CD4-positive, alpha-beta T cell treated with Interleukin-4 for 1 hour (primary cell): ENCODE data around the gene TMC1.

Experiments used
- DNase-seq, 2 donors: peaks; one replicate each; pipeline ENCODE4 v3.0.0-alpha.2; 2020 to 2022

Gene TMC1

DNA sequence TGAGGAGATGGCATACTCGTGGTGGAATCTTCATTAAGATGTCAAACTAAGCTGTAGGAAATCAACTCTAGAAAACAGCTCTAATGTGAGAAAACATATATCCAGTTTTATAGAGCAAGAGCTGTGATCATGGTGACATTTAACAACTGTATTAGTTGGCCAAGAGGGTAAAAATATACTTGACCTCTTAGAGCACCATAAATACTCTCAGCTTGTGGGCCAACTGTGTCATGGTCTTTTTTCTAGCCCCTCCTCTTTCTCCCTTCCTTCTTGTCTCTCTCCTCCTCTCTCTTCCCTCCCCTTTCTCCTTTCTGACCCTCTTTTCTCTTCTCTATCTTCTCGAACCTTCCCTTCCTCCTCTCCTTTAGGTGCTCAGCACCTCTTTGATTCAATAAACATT, 54.7 kb downstream of the TMC1 start:
- DNase-seq: no peak

GRCh38 chr9:72577212-72577753, 55.9 kb downstream of the TMC1 start:
- no peak for DNase-seq

GRCh38 chr9:72579190-72579589, 57.8 kb downstream of the TMC1 start:
- no peak for DNase-seq

GRCh38 chr9:72579880-72580550, 58.6 kb downstream of the TMC1 start:
- DNase-seq: no peak

DNA sequence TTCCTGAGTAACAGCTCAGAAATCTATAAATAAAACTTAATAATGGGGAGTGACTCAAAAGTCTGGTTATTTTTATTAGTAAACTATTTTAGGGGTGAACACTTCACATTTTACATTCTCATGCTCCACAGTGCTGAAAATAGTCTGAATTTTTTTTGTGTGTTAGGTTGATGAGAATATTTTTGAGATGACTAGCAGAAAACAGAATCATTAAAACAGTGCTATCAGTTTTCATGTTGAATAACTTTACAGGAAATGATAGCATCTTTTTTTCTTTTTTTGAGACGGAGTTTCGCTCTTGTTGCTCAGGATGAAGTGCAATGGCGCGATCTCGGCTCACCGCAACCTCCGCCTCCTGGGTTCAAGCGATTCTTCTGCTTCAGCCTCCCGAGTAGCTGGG, 60.3 kb downstream of the TMC1 start:
- DNase-seq: no peak

GRCh38 chr9:72583370-72583769, 62.0 kb downstream of the TMC1 start:
- DNase-seq: no peak

DNA sequence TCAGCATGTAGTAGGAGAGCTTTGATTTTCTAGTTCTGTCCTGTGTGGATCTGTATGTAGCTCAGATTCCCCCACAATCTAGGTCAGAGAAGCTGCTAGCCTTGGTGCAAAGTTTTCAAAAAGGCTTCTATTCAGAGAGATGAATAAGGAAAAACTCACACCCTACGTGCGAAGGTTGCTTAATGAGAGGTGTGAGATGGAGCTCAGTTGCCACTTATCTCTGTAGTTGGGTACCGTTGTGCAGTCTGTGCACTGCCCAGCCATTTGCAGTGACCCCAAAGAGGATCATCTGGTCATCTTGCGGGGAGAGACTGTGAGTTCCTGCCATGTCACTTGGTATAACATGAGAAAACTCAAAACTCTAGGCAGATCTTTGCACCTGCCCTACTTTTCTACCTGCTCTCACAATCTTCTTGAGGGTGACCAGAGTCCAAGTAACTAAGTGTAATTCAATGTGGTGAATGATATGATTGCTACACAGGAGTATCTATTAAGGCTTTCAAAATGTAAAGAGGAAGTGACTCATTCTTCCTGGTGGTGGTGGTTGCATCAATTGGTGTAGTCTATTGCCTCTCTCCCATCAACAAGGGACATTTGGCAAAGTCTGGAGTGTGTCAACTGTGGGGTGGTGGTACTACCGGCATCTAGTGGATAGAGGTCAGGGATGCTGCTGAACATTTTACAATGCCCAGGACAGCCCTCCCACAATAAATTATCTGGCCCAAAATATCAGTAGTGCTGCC, 65.2 kb downstream of the TMC1 start:
- peak; percentile 43 to 68 for DNase-seq

DNA sequence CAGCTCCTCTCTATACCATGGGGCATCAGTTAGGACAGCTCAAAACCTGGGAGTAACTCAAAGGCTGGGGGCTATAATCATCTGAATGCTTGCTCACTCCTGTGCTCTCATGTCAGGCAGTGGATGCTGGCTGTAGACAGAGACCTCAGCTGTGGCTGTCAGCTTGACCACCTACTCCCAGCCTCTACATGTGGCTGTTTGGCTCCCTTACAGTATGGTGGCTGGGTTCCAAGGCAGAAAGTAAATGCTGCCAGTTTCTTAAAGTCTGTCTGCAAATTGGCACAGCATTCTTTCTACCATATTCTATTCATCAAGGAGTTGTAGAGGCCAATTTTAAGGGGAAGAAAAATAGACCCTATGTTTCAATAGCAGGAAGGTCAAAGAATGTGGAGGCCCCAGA, 66.9 kb downstream of the TMC1 start:
- no peak for DNase-seq

GRCh38 chr9:72589667-72590521, 68.5 kb downstream of the TMC1 start:
- no peak for DNase-seq

GRCh38 chr9:72590824-72591223, 69.4 kb downstream of the TMC1 start:
- DNase-seq: no peak

DNA sequence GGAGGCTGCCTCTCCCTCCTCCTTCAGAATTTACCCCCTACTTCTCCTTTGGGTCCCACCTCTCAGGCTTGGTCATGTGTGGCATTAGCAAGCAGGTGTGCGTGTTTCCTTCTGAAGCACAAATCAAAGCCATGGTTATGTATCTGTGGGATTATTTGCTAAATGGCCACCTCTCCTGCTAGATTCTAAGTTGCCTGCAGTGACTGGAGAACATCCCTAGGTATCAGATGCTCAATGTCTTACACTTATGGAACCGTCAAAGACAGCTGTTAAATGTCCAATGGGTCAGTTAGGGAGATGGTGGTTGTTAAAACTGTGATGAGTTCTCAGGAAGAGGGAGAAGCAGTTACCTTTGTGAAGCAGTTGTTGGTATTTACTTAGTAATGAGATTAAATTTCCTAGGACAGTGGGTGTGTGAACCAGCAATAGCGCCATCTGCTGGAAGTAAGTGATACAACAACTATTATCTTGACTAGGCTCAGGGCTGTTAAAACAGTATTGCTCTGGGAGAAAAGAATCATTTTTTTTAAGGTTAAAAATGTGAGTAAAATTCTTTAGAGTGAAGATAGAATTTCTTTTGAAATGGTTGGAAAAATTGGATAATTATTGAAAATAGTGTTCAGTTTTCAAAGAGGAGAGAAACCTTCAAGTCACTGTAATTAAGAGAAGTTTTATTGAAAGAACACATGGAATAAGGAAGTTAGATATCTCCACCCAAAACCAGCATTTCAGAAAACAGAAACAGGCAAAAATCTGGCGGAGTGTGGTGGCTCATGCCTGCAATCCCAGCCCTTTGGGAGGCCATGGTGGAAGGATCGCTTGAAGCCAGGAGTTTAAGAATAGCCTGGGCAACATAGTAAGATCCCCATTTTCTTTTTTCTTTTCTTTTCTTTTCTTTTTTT, 71.3 kb downstream of the TMC1 start:
- DNase-seq: peak; percentile 25 to 64

DNA sequence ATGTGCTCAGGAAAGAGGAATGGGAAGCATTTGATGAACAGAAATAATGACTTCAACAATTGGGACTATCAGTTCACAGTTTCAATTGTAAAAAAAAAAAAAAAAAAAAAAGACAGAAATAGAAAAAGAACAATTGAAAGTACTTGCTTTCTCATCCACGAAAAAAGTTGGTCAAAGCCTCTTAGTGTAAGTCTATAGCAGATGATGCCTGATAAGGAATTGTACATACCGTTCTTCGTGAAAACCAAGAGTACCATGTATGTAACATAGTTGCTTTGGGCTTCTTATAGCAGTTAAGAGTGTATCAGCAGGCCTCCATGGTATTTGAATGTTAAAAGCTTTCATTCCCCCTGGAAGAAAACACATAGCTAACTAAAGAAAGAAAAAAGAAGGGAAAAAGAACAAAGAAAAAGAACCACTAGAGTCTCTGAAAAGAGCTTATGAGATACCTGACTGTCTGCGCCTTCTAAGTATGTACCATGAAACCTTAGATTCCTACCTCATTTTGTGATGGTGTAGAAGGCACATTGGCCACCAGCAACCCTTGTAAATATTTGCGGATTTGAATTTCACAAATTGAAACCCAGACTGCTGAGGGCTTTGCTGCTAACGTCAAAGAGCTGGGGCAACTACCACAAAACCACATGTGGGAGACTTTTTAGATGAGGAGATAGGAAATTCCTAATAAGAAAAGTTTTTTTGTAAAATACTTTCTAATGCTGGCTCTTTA, 75.2 kb downstream of the TMC1 start:
- peak in 1 of 2 donors; percentile 13 for DNase-seq

GRCh38 chr9:72597181-72597517, 75.7 kb downstream of the TMC1 start:
- DNase-seq: no peak

- no peak for DNase-seq
These were observed 76.2 kb downstream of the TMC1 start for GRCh38 chr9:72597601-72598000.

- DNase-seq: no peak
These were observed 77.2 kb downstream of the TMC1 start for GRCh38 chr9:72598639-72599038.

- no peak for DNase-seq
These were observed 78.6 kb downstream of the TMC1 start for GRCh38 chr9:72599874-72600534.

DNA sequence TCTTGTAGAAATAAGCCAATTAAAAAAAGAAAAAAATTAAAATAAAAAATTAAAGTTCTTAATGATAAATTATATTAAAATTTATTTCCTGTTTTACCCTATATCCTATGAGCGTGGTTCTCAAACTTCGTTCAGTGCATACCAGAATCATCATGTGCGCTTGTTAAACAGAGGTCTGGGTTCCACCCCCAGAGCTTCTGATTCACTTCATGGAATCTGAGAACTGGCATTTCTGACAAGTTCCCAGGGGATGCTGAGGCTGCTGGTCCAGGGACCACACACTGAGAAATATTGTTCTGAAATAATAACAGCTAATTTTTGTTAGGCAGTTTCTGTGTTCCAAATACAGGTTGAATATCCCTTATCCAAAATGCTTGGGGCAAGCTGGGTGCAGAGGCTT, 79.3 kb downstream of the TMC1 start:
- no peak for DNase-seq

GRCh38 chr9:72601615-72602014, 80.2 kb downstream of the TMC1 start:
- no peak for DNase-seq

- DNase-seq: no peak
These were observed 91.0 kb downstream of the TMC1 start for GRCh38 chr9:72612449-72612848.

DNA sequence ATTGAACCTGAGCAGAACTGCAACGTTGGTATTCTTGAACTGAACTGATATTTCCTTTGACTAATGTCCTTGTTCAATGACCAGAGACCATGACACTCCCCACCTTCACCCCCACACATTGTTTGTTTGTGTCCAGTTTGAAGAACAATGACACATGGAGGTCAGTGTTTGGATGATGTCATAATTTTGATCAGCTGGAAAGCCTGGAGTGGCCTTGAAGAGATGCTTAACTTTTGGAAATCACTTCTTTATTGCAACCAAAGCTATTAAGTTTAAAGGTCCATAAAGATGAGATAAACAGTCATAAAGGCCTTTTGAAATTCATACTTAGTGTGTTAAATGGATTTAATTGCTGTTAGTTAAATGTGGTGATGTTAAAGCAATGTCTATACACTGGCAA, 92.7 kb downstream of the TMC1 start:
- no peak for DNase-seq

GRCh38 chr9:72615931-72616330, 94.5 kb downstream of the TMC1 start:
- DNase-seq: no peak
